NCI-H2196 treated with DMSO at 0.1 percent for 48 hours (cell line): ENCODE data around the gene KLHL11.

ENCODE experiments used
- DNase-seq: peaks from one replicate; lab custom pipeline; 2025; ENCODE audit not compliant: unreplicated experiment; lab: John Stamatoyannopoulos, UW

KLHL11 gene, protein sequence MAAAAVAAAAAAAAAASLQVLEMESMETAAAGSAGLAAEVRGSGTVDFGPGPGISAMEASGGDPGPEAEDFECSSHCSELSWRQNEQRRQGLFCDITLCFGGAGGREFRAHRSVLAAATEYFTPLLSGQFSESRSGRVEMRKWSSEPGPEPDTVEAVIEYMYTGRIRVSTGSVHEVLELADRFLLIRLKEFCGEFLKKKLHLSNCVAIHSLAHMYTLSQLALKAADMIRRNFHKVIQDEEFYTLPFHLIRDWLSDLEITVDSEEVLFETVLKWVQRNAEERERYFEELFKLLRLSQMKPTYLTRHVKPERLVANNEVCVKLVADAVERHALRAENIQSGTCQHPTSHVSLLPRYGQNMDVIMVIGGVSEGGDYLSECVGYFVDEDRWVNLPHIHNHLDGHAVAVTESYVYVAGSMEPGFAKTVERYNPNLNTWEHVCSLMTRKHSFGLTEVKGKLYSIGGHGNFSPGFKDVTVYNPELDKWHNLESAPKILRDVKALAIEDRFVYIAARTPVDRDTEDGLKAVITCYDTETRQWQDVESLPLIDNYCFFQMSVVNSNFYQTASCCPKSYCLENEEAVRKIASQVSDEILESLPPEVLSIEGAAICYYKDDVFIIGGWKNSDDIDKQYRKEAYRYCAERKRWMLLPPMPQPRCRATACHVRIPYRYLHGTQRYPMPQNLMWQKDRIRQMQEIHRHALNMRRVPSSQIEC

GRCh38 chr17:41864836-41865595 is at the start of gene KLHL11:
Gene KLHL11, minus strand, starts transcription at chr17:41865423. Its CDS starts 53 bp downstream, at chr17:41865370.
- DNase-seq: peak; percentile 53

- no peak for DNase-seq
These were observed 49.8 kb upstream of the KLHL11 start for GRCh38 chr17:41915020-41915419.

DNA sequence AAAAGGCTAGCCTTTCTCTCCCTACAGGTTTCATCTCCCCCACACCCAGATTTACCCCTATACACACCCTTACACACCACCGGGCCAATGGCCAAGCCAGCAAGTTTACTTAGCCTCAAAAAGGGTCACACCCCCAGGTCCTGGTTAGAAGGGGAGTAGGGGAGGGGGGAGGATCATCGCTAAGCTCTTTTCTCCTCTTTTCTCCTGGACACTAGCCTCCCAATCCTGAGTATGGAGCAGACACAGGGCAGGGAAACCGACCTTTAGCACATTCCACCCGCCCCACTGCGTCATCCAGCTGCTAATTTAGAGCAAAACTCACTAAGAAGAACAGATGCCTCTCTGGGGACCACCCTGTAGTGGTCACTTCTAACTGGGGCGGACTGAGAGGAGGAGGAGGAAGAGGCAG is 49.1 kb upstream of the KLHL11 start:
- DNase-seq: no peak

DNA sequence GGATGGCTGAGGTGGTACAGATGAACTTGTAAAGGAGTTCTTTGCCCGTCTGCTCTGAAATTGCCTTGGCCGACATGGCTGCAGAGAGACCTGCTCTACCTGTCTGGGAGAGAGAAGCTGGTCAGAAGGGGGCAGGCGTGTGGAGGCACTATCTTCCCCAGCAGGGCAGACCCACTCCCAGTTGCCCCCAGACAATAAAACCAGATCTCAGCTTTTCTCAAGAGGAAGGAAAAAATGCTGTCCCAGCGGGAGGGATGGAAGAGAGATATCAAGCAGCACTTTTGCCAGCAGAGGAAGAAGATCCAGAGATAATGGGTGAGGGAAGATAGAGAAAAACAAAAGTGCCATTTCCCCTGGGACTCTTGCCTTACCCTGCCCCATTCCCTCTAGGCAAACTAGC is 48.6 kb upstream of the KLHL11 start:
- no peak for DNase-seq

DNA sequence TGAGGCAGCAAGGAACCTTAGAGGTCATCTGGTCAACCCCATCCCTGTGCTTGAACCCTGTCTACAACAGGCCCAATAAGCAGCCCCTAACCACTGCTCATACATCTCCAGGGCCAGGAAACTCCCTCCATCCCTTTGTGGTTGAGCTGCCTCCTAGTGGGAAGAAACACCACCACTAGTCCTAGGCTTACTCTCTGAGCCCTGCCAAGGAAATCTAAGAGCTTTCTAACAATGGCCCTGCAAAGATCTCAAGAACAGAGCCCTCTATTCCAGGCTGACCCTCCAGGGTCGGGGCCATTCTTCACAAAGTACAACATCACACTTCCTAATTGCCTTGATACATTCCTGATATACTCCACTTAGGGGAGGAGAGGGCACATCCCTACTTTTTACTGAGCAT is 47.7 kb upstream of the KLHL11 start:
- no peak for DNase-seq

DNA sequence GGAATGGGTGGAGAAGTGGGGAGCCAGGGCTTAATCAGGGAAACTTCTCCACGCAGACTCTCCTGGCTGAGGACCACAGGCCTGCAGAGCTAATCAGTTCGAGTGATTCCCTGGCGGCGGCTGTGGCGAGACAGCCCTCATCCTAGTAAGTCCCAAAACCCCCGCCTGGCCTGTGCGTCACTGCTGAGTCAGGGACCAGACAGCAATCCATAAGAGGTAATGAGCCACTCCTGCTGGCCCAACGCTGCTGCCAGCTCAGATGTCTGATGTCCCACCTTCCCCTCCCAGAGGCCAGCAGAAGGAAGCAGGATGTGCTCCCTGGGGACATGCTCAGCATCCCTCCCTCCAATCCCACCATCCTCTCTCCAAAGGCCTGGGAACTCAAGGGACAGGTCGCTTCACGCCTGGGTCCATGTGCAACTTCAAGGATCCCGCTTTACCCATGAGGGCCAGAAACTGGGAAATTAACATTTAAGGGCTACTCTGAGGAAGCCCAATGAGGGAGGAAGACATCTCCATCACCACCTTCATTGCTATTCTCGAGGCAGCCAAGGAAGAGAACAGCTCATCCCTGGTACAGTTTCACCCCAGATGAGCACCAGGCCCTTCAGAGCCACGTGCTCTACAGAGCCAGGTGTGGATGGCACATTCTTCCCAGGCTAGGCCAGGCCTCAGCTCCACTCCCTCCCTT is 45.6 kb upstream of the KLHL11 start:
- DNase-seq: no peak

DNA sequence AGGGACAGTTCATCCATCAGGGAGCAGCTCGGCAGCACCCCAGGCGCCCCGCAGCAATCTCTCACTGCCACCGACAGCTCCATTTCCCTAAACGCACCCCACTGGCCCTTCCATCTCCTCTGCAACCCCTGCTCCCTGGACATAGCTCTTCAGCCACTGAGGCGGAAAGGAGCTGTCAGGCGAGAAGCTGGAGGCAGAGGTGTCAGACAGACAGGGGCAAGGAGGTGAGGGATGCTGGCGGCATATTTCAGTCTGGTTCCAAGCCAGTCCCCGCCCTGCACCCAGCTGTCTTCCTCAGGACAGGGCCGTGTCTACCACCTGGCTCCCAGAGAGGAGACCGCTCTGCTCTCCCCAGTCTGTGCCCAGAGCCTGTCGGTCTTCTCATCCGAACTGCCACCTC is 43.9 kb upstream of the KLHL11 start:
- DNase-seq: no peak

GRCh38 chr17:41907633-41908539 is 42.7 kb upstream of the KLHL11 start:
- no peak for DNase-seq

DNA sequence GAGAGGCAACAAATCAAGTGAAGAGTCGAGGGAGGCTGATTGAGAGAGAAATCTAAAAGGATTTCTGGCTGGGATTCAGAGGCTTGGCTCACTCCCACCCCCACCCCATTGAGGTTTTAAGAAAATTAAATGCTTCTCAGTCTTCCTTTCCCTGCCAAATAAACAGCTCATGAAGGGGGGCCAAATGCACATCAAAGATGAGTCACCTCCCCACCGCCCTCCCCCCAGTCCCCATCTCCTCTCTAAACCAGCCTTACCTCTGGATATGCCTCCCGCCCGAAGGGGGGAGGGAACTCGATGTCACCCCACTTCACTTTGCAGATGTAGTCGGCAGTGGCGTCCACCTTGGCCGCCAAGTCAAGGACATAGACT is 41.9 kb upstream of the KLHL11 start:
- DNase-seq: no peak

- DNase-seq: no peak
These were observed 41.4 kb upstream of the KLHL11 start for GRCh38 chr17:41906465-41907184.

DNA sequence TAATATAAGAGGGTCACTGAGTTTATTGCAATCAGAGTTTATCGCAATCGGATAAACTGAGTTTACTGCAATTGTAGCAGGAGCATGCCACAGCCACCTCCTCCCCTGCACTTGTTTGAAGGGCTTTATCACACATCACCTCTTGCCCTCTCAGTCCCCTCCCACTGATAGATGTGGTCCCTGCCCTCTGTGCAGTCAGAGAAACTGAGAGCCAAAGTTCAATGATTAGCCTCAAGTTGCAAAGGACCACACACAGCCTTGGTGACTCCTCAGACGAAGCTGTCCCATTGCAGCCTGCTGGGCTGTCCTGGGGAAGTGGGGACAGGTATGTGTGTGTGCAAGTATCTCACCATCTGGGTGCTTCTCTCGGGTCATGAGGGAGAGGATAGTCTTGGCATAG is 39.9 kb upstream of the KLHL11 start:
- no peak for DNase-seq

- no peak for DNase-seq
These were observed 39.1 kb upstream of the KLHL11 start for GRCh38 chr17:41904242-41904841.

DNA sequence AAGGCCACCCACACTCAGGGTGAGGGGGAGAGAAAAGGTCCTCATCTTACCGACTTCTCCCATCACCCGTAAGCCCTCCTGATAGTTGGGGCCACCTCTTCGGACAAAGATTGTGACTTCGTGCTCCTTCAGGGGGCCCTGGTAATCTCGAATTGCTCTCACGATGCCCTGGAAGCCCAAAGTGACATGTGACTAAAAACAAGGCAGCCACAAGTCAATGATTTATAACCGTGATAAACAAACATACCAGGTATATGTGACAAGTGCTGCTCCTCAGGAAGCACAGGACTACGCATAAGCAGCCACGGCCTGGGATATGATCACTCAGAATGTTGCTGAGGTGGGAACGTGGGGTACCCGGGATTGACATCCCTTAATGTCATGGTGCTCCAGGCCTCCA is 36.4 kb upstream of the KLHL11 start:
- no peak for DNase-seq

GRCh38 chr17:41896726-41897125 is 31.5 kb upstream of the KLHL11 start:
- no peak for DNase-seq

DNA sequence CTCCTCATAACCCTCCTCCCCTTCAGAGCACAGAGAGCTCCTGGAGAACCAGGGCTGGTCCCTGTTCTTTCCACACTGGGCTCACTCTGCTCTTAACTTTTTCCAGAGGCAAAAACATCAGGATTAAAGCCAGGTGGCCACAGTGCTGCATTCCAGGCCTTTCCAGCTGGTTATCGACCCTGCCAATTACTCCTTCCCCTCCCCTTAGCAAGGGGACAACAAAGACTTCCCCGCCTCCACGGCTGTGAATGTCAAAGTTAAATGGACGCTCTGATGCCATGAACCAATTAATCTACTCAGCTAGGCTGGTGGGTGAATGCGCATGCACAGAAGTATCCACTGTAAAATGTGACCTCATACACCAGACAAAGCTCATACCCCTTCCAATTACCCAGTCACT is 30.4 kb upstream of the KLHL11 start:
- no peak for DNase-seq

DNA sequence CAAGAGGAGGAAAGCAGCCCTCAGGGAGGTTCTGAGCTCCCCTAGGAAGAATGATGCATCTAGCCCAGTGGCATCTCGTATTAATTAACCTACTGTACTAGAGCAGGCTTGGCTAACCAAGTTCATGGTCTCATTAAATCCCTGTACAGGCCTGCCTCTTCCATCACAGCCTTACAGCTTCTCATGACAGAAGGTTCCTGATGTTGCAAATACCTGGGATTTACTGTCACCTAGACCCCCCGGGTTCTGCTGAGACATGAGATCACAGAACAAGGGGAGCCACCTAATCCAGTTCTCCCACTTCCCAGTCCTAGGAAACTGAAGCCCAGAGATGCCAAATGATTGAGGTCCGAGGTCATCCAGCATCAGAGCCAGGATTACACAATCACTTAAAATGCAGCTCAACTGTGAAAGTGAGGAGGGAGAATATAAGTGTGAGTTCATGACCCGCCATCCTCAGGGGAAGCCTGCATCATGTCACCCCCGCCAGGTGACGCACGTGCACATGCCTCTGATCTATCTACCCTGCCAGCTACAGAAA is 29.6 kb upstream of the KLHL11 start:
- DNase-seq: peak; percentile 4

GRCh38 chr17:41893384-41893783 is 28.2 kb upstream of the KLHL11 start:
- DNase-seq: no peak

DNA sequence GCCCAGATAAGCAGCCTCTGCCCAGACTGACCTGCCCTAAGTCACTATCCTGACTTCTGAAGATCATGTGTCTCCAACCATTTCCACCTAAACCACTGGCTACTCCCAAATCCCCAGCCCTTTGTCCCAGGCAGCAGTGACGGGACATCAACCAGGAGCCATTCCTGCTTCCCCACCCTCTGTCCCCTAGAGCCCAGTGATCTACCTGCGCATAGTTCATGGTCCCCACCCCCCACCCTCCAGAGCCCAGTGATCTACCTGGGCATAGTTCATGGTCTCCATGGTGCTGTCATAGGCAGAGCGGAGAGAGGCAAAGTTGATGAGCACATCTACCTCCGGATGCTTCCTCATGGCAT is 26.8 kb upstream of the KLHL11 start:
- no peak for DNase-seq
